Measurements from ENCODE around the gene FXN.

DNA sequence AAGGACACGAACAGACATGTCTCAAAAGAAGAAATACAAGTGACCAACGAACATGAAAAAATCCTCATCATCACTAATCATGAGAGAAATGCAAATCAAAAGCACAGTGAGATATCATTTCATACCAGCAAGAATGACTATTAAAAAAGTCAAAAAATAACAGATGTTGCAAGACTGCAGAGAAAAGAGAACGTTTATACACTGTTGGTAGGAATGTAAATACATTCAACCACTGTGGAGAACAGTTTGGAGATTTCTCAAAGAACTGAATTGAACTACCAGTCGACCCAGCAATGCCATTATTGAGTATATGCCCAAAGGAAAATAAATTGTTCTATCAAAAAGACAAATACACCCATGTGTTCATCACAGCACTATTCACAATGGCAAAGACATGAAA lies 45.7 kb downstream of the FXN start:
- TF ChIP-seq, protein P1, sequence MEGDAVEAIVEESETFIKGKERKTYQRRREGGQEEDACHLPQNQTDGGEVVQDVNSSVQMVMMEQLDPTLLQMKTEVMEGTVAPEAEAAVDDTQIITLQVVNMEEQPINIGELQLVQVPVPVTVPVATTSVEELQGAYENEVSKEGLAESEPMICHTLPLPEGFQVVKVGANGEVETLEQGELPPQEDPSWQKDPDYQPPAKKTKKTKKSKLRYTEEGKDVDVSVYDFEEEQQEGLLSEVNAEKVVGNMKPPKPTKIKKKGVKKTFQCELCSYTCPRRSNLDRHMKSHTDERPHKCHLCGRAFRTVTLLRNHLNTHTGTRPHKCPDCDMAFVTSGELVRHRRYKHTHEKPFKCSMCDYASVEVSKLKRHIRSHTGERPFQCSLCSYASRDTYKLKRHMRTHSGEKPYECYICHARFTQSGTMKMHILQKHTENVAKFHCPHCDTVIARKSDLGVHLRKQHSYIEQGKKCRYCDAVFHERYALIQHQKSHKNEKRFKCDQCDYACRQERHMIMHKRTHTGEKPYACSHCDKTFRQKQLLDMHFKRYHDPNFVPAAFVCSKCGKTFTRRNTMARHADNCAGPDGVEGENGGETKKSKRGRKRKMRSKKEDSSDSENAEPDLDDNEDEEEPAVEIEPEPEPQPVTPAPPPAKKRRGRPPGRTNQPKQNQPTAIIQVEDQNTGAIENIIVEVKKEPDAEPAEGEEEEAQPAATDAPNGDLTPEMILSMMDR (IDR thresholded peaks at IDR 0.05; ENCODE audit: low read length) = no peak
- TF ChIP-seq EZH2 (IDR thresholded peaks at IDR 0.05; ENCODE audit: borderline replicate concordance, low read length) = no peak
